HG03571 (cell line): ENCODE results near the gene HPDL.
"Not testable (repeated sequence)": the region's sequence is repeated elsewhere in the genome, so short reads cannot be mapped to it uniquely, and the experiment has no call there.

Experiments used
- ATAC-seq: cut with Tn5 transposase; IDR thresholded peaks from one replicate; pipeline ENCODE4 v1.9.1; 2021; ENCODE audit not compliant: unreplicated experiment

HPDL gene

GRCh38 chr1:45326627-45327623 is at the start of gene HPDL:
Gene HPDL (plus strand): TSS chr1:45326895. CDS start chr1:45327149, 254 bp downstream.
- ATAC-seq = no peak

GRCh38 chr1:45282351-45282750 is 44.3 kb upstream of the HPDL start:
- no peak for ATAC-seq

- not testable (repeated sequence) for ATAC-seq
Observed at GRCh38 chr1:45284858-45285257, 41.8 kb upstream of the HPDL start.

GRCh38 chr1:45286521-45286920 is 40.2 kb upstream of the HPDL start:
- not testable (repeated sequence) for ATAC-seq

GRCh38 chr1:45291002-45291401 is 35.7 kb upstream of the HPDL start:
- ATAC-seq = not testable (repeated sequence)

- no peak for ATAC-seq
Observed at GRCh38 chr1:45291716-45292115, 35.0 kb upstream of the HPDL start.

GRCh38 chr1:45297666-45298356 is 28.9 kb upstream of the HPDL start:
- ATAC-seq = no peak

GRCh38 chr1:45299296-45299695 is 27.4 kb upstream of the HPDL start:
- ATAC-seq = no peak

GRCh38 chr1:45299981-45300668 is 26.6 kb upstream of the HPDL start:
- no peak for ATAC-seq

GRCh38 chr1:45300669-45300997 is 26.1 kb upstream of the HPDL start:
- ATAC-seq = no peak

- ATAC-seq = no peak
Observed at GRCh38 chr1:45302505-45303150, 24.1 kb upstream of the HPDL start.

GRCh38 chr1:45303520-45304310 is 23.0 kb upstream of the HPDL start:
- ATAC-seq = peak; percentile 70

- ATAC-seq = no peak
Observed at GRCh38 chr1:45304311-45305081, 22.2 kb upstream of the HPDL start.

- no peak for ATAC-seq
Observed at GRCh38 chr1:45305231-45305630, 21.5 kb upstream of the HPDL start.

- ATAC-seq = no peak
Observed at GRCh38 chr1:45306319-45306718, 20.4 kb upstream of the HPDL start.

GRCh38 chr1:45306905-45307304 is 19.8 kb upstream of the HPDL start:
- no peak for ATAC-seq

GRCh38 chr1:45314266-45314665 is 12.4 kb upstream of the HPDL start:
- ATAC-seq = no peak

GRCh38 chr1:45317166-45317565 is 9.5 kb upstream of the HPDL start:
- ATAC-seq = no peak

- no peak for ATAC-seq
Observed at GRCh38 chr1:45319761-45320160, 6.9 kb upstream of the HPDL start.
